Measurements from ENCODE around the gene ENTPD8. TPM values are rescaled to one million over a fixed set of nuclear protein-coding genes. Genes with fewer than 3 reads are reported as not detected.

ENTPD8 gene
- total and polyA plus RNA-seq, 7 donors: 0.71 to 65.3 (median 38.4) TPM; not detected in 3

DNA sequence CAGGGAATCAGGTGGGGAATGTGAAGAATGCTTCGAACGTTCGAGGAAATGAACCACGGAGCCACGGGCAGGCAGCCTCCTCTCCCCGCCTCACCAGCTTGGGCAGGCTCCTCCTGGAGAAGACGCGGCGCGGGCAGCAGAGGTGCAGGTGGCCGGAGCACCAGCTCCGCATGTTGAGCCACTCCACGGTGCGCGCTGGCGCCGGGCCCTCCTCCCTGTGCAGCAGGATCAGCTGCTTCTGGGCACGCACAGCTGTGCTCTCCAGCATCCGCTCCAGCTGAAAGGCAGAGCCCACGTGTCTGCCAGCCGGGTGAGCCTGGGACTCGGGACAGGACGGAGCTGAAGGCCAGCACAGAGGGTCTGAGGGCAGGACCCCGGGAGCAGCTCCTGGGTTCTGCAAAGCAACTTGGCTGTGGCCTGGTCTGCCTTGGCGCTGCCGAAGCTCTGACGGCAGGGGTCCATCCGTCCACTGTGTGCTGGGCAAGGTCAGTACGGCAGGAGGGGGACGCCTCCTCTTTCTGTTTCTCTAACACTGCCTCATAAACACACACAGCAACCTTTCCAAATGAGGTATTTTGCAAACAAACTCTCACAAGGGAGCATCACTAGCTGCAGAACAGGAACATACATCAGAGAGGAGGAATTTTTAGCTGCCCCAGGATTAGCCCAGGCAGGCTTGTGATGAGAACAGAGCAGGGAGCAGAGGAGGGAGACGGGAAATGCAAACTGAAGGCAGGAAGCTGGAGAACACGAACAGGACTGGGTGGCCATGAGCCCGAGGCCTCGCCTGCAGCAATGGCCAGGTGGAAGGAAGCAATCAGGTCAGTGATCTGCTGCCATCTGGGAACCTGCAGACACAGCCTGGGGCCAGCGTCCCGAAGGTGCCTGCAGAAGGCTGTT, 38.1 kb upstream of the ENTPD8 start:
- WGBS, 2 donors: 80 to 82% methylated on average over 36 of the region's 36 CpGs
- Histone ChIP-seq H3K36me3 (no peaks in the 10 kb centered on the region), H3K4me3 (no peak overlapping the region), H3K9me3 (peaks cover 0 to 7% (median 4%) of the 10 kb centered on the region in 4 donors), H3K27ac (no peak overlapping the region), H3K27me3 (no peaks in the 10 kb centered on the region), H3K4me1 (peaks cover 0 to 12% (median 9%) of the 10 kb centered on the region in 4 donors)
- intact Hi-C loops (cut with DNase I): no loop called here
- DNase-seq: peak; percentile 46
- TF ChIP-seq POLR2AphosphoS5 (IDR thresholded peaks at IDR 0.05) (no peak), POLR2A (IDR thresholded peaks at IDR 0.05) (no peak), EP300 (IDR thresholded peaks at IDR 0.05) (no peak)
- TF ChIP-seq, protein P1, sequence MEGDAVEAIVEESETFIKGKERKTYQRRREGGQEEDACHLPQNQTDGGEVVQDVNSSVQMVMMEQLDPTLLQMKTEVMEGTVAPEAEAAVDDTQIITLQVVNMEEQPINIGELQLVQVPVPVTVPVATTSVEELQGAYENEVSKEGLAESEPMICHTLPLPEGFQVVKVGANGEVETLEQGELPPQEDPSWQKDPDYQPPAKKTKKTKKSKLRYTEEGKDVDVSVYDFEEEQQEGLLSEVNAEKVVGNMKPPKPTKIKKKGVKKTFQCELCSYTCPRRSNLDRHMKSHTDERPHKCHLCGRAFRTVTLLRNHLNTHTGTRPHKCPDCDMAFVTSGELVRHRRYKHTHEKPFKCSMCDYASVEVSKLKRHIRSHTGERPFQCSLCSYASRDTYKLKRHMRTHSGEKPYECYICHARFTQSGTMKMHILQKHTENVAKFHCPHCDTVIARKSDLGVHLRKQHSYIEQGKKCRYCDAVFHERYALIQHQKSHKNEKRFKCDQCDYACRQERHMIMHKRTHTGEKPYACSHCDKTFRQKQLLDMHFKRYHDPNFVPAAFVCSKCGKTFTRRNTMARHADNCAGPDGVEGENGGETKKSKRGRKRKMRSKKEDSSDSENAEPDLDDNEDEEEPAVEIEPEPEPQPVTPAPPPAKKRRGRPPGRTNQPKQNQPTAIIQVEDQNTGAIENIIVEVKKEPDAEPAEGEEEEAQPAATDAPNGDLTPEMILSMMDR (IDR thresholded peaks at IDR 0.05): no peak

DNA sequence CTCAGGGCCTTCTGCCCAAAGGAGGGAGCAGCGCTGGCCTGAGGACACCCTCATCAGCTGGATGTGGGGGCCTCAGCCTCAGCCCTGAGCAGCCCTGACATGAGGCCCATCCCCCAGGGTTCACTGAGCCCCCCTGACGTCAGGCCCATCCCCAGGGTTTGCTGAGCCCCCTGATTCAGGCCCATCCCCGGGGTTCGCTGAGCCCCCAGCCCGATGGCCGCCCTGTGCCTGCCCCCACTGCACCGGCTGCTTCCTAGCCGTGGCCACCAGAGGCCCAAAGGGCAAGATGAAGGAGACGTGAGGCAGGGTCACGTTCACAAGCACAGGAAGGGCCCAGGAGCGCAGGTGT, 37.4 kb upstream of the ENTPD8 start:
- Histone ChIP-seq H3K4me1 (peaks cover 0 to 12% (median 9%) of the 10 kb centered on the region in 4 donors), H3K27ac (no peak overlapping the region), H3K36me3 (no peaks in the 10 kb centered on the region), H3K9me3 (peaks cover 0 to 7% (median 4%) of the 10 kb centered on the region in 4 donors), H3K27me3 (no peaks in the 10 kb centered on the region), H3K4me3 (no peak overlapping the region)
- DNase-seq: peak; percentile 46
- TF ChIP-seq POLR2AphosphoS5 (IDR thresholded peaks at IDR 0.05): no peak
- TF ChIP-seq, protein P1 (IDR thresholded peaks at IDR 0.05): no peak
- TF ChIP-seq EP300 (IDR thresholded peaks at IDR 0.05): no peak
- no peak for TF ChIP-seq POLR2A (IDR thresholded peaks at IDR 0.05)
- 87 to 88% methylated on average over 11 of the region's 11 CpGs for WGBS, 2 donors
- intact Hi-C loops (cut with DNase I): no loop called here

DNA sequence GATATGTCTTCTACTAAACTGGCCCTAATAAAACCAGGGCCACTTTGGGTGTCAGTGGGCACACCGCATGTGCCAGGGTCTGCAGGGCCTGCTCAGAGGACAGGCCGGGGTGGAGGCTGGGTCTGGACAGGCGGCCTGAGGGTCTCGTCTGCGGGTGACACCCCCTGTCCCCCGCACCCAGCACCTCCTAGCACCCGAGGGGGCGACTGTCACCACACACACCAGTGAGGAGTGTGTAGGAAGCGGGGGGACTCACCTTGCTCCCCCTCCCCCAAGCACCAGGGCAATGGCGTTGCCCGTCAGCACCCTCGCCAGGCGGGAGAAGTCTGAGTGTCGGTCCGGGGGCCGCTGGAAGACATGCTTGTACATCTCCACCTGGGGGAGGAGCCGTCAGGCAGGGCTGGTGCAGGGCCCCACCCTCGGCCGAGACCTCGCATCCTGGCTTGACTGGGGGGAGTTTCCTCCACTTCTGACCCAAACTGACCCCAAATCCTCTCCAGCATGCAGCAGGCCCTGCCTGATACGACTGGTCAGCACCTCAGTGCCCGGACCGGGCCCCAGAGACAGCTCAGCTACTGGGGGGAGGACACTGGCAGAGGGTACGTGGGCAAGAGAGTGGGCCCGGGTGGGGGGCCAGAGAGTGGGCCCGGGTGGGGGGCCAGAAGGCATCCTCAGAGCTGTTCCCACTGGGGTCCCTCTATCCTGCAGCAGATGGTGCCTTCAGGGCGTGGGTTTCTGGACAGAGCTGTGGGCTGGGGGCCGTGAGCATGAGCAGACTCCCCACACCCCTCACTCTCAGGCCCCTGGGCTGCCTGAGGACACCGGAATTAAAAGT, 36.8 kb upstream of the ENTPD8 start:
- WGBS, 2 donors: 89 to 90% methylated on average over 29 of the region's 29 CpGs
- DNase-seq: peak; percentile 61
- Histone ChIP-seq H3K27ac (no peak overlapping the region), H3K4me3 (no peak overlapping the region), H3K36me3 (no peaks in the 10 kb centered on the region), H3K27me3 (no peaks in the 10 kb centered on the region), H3K9me3 (peaks cover 0 to 7% (median 4%) of the 10 kb centered on the region in 4 donors), H3K4me1 (peaks cover 0 to 12% (median 9%) of the 10 kb centered on the region in 4 donors)
- intact Hi-C loops (cut with DNase I): no loop called here
- no peak for TF ChIP-seq POLR2A (IDR thresholded peaks at IDR 0.05)
- TF ChIP-seq POLR2AphosphoS5 (IDR thresholded peaks at IDR 0.05): no peak
- TF ChIP-seq, protein P1 (IDR thresholded peaks at IDR 0.05): no peak
- no peak for TF ChIP-seq EP300 (IDR thresholded peaks at IDR 0.05)

DNA sequence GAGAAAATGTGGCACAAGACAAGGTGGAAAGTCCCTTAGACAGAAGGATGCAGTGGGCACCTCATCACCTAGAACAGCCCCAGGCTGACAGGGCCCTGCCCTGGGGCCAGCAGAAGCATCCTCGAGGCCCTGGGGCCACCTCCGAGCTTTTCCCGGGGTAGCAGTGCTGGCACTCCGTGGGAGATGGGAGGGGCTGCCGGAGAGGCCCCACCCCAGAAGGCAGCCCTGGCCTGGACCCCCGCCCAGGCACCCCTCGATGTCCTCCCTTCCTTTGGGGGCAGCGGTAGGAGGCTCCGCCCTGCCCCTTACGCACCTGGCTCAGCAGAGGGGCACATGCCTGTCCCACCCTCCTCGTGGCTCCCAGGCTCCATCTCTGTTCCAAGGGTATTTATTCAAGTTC, 35.7 kb upstream of the ENTPD8 start:
- intact Hi-C loops (cut with DNase I): no loop called here
- WGBS, 2 donors: 87 to 92% methylated on average over 11 of the region's 11 CpGs
- Histone ChIP-seq H3K4me3 (no peak overlapping the region), H3K36me3 (no peaks in the 10 kb centered on the region), H3K9me3 (peaks cover 0 to 7% (median 4%) of the 10 kb centered on the region in 4 donors), H3K4me1 (peaks cover 0 to 2% (median 1%) of the 10 kb centered on the region in 4 donors), H3K27me3 (no peaks in the 10 kb centered on the region), H3K27ac (no peak overlapping the region)
- DNase-seq: peak; percentile 49
- TF ChIP-seq POLR2A (IDR thresholded peaks at IDR 0.05): no peak
- TF ChIP-seq, protein P1 (IDR thresholded peaks at IDR 0.05): no peak
- no peak for TF ChIP-seq EP300 (IDR thresholded peaks at IDR 0.05)
- TF ChIP-seq POLR2AphosphoS5 (IDR thresholded peaks at IDR 0.05): no peak

All from sigmoid colon (tissue), 7 donors.